ENCODE results near the gene GMEB1. TPM values are rescaled to one million over a fixed set of nuclear protein-coding genes. Genes with fewer than 3 reads are reported as not detected.

GMEB1 gene
- total and polyA plus RNA-seq, 2 experiments from 2014 or later, result 7.6 to 9.2 TPM

- 4% methylated on average over 15 of the region's 15 CpGs for WGBS (ENCODE audit: low lambda C conversion rate, missing lambda C conversion rate)
- no peak for DNase-seq (ENCODE audit: low spot score)
Measured at GRCh38 chr1:28735961-28736449, 67.4 kb downstream of the GMEB1 start.

GRCh38 chr1:28736450-28737306 lies 68.1 kb downstream of the GMEB1 start, which contains the start of gene YTHDF2:
YTHDF2 (plus strand) TSS chr1:28736940; CDS start chr1:28737121, 181 bp downstream.
- WGBS (ENCODE audit: low lambda C conversion rate, missing lambda C conversion rate), result 1% methylated on average over 45 of the region's 92 CpGs
- Histone ChIP-seq H3K4me2 (peak within 1 kb of the TSS; percentile 94), H3K27ac (peak within 1 kb of the TSS; percentile 98), H3K79me2 (peaks cover 50% of the 10 kb centered on the region), H3K9me2 (replicated peaks; ENCODE audit: insufficient read depth) (no peaks in the 10 kb centered on the region), H4K20me1 (ENCODE audit: insufficient read depth, poor library complexity, severe bottlenecking) (peaks cover 39% of the 10 kb centered on the region), H3K9me3 (ENCODE audit: low read depth) (no peaks in the 10 kb centered on the region), H2AFZ (peak within 1 kb of the TSS; percentile 92), H3K36me3 (replicated peaks; ENCODE audit: insufficient read depth, low read depth) (no peaks in the 10 kb centered on the region), H3K27me3 (no peaks in the 10 kb centered on the region), H3K4me3 (peak within 1 kb of the TSS; percentile 99), H3K4me1 (ENCODE audit: insufficient read depth) (peaks cover 38% of the 10 kb centered on the region)
- DNase-seq (ENCODE audit: low spot score), result peak; percentile 99
- TF ChIP-seq EZH2phosphoT487 (IDR thresholded peaks at IDR 0.05; ENCODE audit: low read depth, severe bottlenecking, unreplicated experiment) (no peak), CTCF (IDR thresholded peaks at IDR 0.05; ENCODE audit: poor library complexity) (peak; percentile 99)

More at GRCh38 chr1:28735961-28736449, 67.4 kb downstream of the GMEB1 start:
- peaks cover 32% of the 10 kb centered on the region for H4K20me1 ChIP-seq (ENCODE audit: insufficient read depth, poor library complexity, severe bottlenecking)
- H3K4me2 ChIP-seq, result peak overlapping the region; percentile 89
- H3K79me2 ChIP-seq, result peaks cover 43% of the 10 kb centered on the region
- H3K27ac ChIP-seq, result peak overlapping the region; percentile 98
- peak overlapping the region; percentile 92 for H2AFZ ChIP-seq
- no peaks in the 10 kb centered on the region for H3K27me3 ChIP-seq
- no peak for TF ChIP-seq EZH2phosphoT487 (IDR thresholded peaks at IDR 0.05; ENCODE audit: low read depth, severe bottlenecking, unreplicated experiment)
- TF ChIP-seq EZH2 (IDR thresholded peaks at IDR 0.05; ENCODE audit: borderline replicate concordance), result no peak
- TF ChIP-seq CTCF (IDR thresholded peaks at IDR 0.05; ENCODE audit: poor library complexity), result no peak
- H3K4me3 ChIP-seq, result peak overlapping the region; percentile 19
- H3K4me1 ChIP-seq (ENCODE audit: insufficient read depth), result peaks cover 38% of the 10 kb centered on the region
- H3K9me2 ChIP-seq (replicated peaks; ENCODE audit: insufficient read depth), result no peaks in the 10 kb centered on the region
- H3K9me3 ChIP-seq (ENCODE audit: low read depth), result no peaks in the 10 kb centered on the region
- H3K36me3 ChIP-seq (replicated peaks; ENCODE audit: insufficient read depth, low read depth), result no peaks in the 10 kb centered on the region

GRCh38 chr1:28737307-28738132 lies 68.9 kb downstream of the GMEB1 start:
- Histone ChIP-seq H3K9me3 (ENCODE audit: low read depth) (no peaks in the 10 kb centered on the region), H3K79me2 (peaks cover 58% of the 10 kb centered on the region), H2AFZ (peak overlapping the region; percentile 62), H3K36me3 (replicated peaks; ENCODE audit: insufficient read depth, low read depth) (peaks cover 7% of the 10 kb centered on the region), H3K27me3 (no peaks in the 10 kb centered on the region), H3K9me2 (replicated peaks; ENCODE audit: insufficient read depth) (no peaks in the 10 kb centered on the region), H3K27ac (peak overlapping the region; percentile 98), H3K4me1 (ENCODE audit: insufficient read depth) (peaks cover 38% of the 10 kb centered on the region), H3K4me2 (peak overlapping the region; percentile 94), H3K4me3 (peak overlapping the region; percentile 99), H4K20me1 (ENCODE audit: insufficient read depth, poor library complexity, severe bottlenecking) (peaks cover 47% of the 10 kb centered on the region)
- TF ChIP-seq EZH2phosphoT487 (IDR thresholded peaks at IDR 0.05; ENCODE audit: low read depth, severe bottlenecking, unreplicated experiment) (no peak), CTCF (IDR thresholded peaks at IDR 0.05; ENCODE audit: poor library complexity) (no peak), EZH2 (IDR thresholded peaks at IDR 0.05; ENCODE audit: borderline replicate concordance) (no peak)
- DNase-seq (ENCODE audit: low spot score), result peak; percentile 72
- 0% methylated on average over 33 of the region's 53 CpGs for WGBS (ENCODE audit: low lambda C conversion rate, missing lambda C conversion rate)

Measured in hepatocyte (in vitro differentiated cells).